ENCODE data around the gene ARSA.

The ARSA gene

DNA sequence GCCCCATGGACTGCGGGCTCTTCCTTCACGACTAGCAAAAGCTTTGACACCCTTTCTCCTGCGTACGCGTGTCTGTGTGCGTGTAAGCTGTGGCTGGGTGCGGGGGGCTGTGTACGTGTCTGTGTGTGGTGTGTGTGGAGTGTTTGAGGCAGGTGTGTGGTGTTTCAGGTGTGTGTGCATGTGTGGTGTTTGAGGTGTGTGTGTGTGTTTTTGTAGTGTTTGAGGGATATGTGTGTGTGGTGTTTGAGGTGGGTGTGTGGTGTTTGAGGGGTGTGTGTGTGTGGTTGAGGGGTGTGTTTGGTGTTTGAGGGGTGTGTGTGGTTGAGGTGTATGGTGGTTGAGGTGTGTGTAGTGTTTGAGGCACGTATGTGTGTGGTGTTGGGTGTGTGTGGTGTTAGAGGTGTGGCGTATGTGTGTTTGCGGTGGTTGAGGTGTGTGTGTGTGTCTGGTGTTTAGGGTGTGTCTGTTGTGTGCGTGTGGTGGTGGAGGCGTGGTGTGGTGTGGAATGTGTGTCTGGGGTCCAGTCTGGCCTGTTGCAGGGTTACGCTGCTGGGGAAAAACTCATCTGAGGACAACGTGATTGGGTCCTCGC lies 687 bp upstream of the ARSA start:
- 71 to 72% methylated on average over 11 of the region's 16 CpGs for WGBS, 2 experiments (ENCODE audit: insufficient coverage in 2 of 2)
- Histone ChIP-seq H3K27ac (ENCODE audit: low read depth, low read length, severe bottlenecking) (no peak overlapping the region), H3K4me1 (ENCODE audit: control insufficient read depth, insufficient read depth, low read length, poor library complexity, severe bottlenecking) (peaks cover 8% of the 10 kb centered on the region), H3K4me3 (ENCODE audit: extremely low read depth, insufficient read depth, low read length, poor library complexity, severe bottlenecking) (peak overlapping the region; percentile 76), H3K9me3 (ENCODE audit: control insufficient read depth, low read length) (no peaks in the 10 kb centered on the region), H3K36me3 (ENCODE audit: control insufficient read depth, insufficient read depth, low read length) (peaks cover 7% of the 10 kb centered on the region)

DNA sequence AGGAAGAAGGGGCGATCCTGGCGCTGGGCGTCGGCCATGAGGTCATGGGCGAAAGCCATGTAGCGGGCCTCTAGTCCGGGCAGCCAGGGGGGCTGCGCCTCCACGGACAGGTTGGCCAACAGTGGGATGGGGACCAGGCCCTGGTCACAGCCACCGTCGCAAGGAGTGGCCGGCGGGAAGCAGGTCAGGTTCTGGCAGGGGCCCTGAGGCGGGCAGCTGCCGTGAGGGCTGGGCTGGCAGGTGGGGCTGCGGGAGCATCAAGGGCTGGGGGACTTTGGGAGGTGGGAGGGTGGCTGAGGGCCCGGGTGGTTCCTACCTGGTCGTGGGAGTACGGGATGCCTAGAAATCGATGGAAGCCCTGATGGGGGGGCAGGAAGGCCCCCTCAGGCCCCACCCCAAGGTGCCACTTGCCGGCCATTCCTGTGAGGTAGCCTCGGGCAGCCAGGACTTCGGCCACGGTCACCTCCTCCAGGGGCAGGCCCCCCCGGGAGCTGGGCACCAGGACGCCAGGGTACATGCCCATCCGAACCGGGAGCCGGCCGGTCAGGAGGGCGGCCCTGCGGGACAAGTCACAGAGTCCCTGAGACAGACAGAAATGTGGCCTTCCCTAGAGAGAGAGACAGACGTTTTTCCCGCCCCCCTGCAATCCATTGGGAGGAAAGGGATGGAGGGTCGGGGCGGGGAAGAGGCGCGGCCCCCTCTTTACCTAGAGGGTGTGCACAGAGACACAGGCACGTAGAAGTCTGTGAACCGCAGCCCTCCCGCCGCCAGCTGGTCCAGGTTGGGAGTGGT lies 906 bp downstream of the ARSA start:
- H3K9me3 ChIP-seq (ENCODE audit: control insufficient read depth, low read length) = no peaks in the 10 kb centered on the region
- peaks cover 7% of the 10 kb centered on the region for H3K36me3 ChIP-seq (ENCODE audit: control insufficient read depth, insufficient read depth, low read length)
- H3K27ac ChIP-seq (ENCODE audit: low read depth, low read length, severe bottlenecking) = no peak overlapping the region
- peaks cover 8% of the 10 kb centered on the region for H3K4me1 ChIP-seq (ENCODE audit: control insufficient read depth, insufficient read depth, low read length, poor library complexity, severe bottlenecking)
- peak overlapping the region; percentile 76 for H3K4me3 ChIP-seq (ENCODE audit: extremely low read depth, insufficient read depth, low read length, poor library complexity, severe bottlenecking)
- WGBS, 2 experiments (ENCODE audit: insufficient coverage in 2 of 2) = 70 to 73% methylated on average over 30 to 34 of the region's 42 CpGs

DNA sequence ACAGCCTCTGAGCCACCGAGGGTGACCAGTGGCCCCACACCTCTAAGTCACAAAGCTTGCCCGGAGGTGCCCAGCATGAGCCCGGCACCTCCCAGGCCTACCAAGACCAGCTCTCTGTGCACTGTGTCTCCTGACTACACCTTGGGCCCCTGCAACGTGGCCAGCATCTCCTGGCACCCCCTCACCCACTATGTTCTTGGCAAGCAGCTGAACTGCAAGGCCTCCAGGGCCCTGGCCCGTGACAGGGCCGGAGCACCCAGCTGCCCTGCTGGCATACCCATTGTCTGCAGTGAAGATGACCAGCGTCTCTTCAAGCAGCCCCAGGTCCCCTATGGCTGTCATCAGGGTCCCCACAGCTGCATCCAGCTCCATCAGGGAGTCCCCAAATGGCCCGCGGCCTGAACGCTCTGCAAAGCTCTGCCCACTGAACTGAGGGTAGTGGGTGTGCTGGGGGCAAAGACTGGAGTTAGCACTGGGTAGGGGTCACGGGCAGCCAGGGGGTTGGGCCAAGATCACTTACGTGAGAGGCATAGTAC lies 1.6 kb downstream of the ARSA start:
- no peaks in the 10 kb centered on the region for H3K9me3 ChIP-seq (ENCODE audit: control insufficient read depth, low read length)
- H3K4me1 ChIP-seq (ENCODE audit: control insufficient read depth, insufficient read depth, low read length, poor library complexity, severe bottlenecking) = peaks cover 12% of the 10 kb centered on the region
- H3K27ac ChIP-seq (ENCODE audit: low read depth, low read length, severe bottlenecking) = no peak overlapping the region
- WGBS, 2 experiments (ENCODE audit: insufficient coverage in 2 of 2) = 88 to 96% methylated on average over 9 to 10 of the region's 12 CpGs
- peaks cover 7% of the 10 kb centered on the region for H3K36me3 ChIP-seq (ENCODE audit: control insufficient read depth, insufficient read depth, low read length)
- H3K4me3 ChIP-seq (ENCODE audit: extremely low read depth, insufficient read depth, low read length, poor library complexity, severe bottlenecking) = no peak overlapping the region

DNA sequence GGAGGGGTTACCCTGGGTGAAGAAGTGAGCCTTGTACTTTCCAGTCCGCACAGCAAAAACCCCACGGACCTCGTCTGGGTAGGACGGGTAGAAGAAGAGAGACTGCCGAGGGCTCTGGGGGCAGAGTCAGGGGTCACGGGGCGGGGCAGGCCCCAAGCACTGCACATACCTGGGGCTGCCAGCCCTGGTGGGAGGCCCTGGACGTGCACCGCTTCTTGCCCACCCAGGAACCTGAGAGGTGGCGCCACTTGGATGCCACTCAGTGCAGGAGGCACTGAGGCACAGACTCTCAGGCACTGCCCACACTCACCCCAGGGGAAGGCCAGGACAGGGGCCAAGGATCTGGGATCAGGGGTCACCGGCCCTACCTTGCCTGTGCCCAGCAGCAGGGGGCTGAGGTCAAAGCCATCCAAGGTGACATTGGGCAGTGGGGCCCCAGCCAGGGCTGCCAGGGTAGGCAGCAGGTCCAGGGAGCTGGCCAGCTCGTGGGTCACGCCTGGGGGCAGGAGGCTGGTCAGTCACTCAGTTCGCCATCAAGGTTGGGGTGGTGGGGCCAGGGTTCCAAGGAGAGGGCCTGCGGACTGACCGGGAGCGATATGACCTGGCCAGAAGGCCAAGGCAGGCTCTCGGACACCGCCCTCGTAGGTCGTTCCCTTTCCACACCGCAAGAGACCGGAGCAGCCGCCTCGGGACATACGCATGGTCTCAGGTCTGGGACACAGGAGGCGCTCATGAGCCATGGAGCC lies 2.2 kb downstream of the ARSA start:
- Histone ChIP-seq H3K27ac (ENCODE audit: low read depth, low read length, severe bottlenecking) (no peak overlapping the region), H3K4me3 (ENCODE audit: extremely low read depth, insufficient read depth, low read length, poor library complexity, severe bottlenecking) (no peak overlapping the region), H3K9me3 (ENCODE audit: control insufficient read depth, low read length) (no peaks in the 10 kb centered on the region), H3K4me1 (ENCODE audit: control insufficient read depth, insufficient read depth, low read length, poor library complexity, severe bottlenecking) (peaks cover 16% of the 10 kb centered on the region), H3K36me3 (ENCODE audit: control insufficient read depth, insufficient read depth, low read length) (peaks cover 7% of the 10 kb centered on the region)
- 93 to 94% methylated on average over 21 to 27 of the region's 27 CpGs for WGBS, 2 experiments (ENCODE audit: insufficient coverage in 2 of 2)

DNA sequence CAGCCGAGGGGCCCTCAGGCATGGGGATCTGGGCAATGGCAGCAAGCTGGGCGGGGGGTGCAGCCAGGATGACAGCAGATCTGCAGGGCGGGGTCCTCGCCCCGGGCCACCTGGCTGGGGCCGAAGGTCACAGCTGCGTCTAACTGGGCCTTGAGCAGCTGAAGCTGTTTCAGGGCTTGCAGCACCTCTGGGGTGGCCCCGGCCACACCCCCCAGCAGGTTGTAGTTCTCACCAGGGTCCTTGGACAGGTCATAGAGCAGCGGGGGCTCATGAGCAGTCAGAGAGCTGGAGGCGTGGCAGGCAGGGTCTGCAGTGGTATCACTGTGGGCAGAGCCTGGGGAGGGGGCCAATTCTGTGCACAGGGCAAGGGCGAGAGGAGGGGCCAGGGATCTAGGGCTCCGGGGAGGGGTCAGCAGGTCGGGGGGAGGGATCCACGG lies 2.8 kb downstream of the ARSA start:
- Histone ChIP-seq H3K4me1 (ENCODE audit: control insufficient read depth, insufficient read depth, low read length, poor library complexity, severe bottlenecking) (peaks cover 16% of the 10 kb centered on the region), H3K36me3 (ENCODE audit: control insufficient read depth, insufficient read depth, low read length) (peaks cover 7% of the 10 kb centered on the region), H3K9me3 (ENCODE audit: control insufficient read depth, low read length) (no peaks in the 10 kb centered on the region), H3K4me3 (ENCODE audit: extremely low read depth, insufficient read depth, low read length, poor library complexity, severe bottlenecking) (no peak overlapping the region), H3K27ac (ENCODE audit: low read depth, low read length, severe bottlenecking) (no peak overlapping the region)
- WGBS, 2 experiments (ENCODE audit: insufficient coverage in 2 of 2) = 97 to 98% methylated on average over 8 to 13 of the region's 14 CpGs

DNA sequence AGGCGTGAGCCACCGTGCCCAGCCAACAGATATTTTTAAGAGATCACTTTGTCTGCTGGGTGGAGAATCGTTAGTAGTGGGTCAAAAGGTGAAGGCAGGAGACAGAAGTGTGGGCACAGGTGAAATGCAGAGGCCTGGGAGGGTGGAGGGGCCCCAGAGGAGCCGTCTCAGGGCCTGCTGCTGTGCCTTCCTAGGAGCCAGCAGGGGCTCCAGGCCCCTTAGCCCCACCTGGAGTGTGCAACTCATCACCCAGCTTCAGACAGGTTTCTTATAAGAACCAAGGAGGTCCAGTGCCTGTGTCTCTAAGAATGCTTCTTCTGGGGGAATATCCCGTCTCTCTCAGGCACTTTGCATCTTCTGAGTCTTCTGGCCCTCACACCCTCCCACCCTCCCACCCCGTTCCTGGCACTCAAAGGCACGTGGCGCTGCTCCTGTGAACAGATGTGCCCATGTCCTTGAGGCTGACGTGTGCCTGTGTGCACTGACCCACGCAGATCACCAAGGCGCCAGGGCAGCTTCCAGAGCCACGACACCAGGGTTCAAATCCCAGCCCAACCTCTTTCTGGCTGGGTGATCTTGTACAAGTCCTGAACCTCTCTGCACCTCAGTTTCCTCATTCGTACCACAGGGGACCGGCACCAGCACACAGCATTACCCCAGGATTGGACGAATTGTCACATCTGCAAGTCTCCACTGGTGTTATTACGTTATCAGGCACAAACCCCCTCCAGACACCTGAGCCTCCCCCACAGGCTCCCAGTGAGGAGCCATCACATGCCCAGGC lies 3.4 kb downstream of the ARSA start:
- WGBS, 2 experiments (ENCODE audit: insufficient coverage in 2 of 2) = 91 to 93% methylated on average over 13 to 14 of the region's 16 CpGs
- Histone ChIP-seq H3K27ac (ENCODE audit: low read depth, low read length, severe bottlenecking) (no peak overlapping the region), H3K36me3 (ENCODE audit: control insufficient read depth, insufficient read depth, low read length) (peaks cover 7% of the 10 kb centered on the region), H3K4me3 (ENCODE audit: extremely low read depth, insufficient read depth, low read length, poor library complexity, severe bottlenecking) (no peak overlapping the region), H3K9me3 (ENCODE audit: control insufficient read depth, low read length) (no peaks in the 10 kb centered on the region), H3K4me1 (ENCODE audit: control insufficient read depth, insufficient read depth, low read length, poor library complexity, severe bottlenecking) (peaks cover 16% of the 10 kb centered on the region)

DNA sequence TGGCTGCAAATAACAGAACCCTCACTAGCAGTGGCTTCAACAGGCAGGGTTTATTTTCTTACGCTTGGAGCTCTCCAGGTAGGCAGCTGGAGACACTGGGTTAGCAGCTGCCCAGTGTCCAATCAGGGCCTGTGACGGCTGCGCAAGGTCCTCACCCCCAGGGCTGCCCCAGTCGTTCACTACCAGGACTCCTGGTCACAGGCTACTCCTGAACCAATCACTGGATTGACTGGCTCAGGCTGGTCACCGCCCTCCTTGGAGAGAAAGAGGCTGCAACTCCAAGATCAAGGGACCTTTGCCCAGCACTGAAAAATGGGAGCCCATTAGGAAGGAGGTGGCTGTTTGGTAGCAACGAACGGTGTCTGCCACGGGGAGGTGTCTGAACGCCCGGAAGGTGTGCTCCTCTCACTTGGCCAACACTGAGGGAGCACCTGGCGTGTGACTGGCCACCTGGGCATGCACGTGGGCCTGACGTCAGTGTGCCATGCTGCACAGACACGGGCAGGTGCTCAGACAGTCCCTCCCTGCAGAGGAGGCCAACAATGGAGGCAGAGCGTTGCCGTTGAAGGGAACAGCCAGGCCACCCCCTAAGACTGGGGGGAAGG lies 5.1 kb downstream of the ARSA start:
- Histone ChIP-seq H3K4me3 (ENCODE audit: extremely low read depth, insufficient read depth, low read length, poor library complexity, severe bottlenecking) (no peak overlapping the region), H3K27ac (ENCODE audit: low read depth, low read length, severe bottlenecking) (no peak overlapping the region), H3K36me3 (ENCODE audit: control insufficient read depth, insufficient read depth, low read length) (peaks cover 7% of the 10 kb centered on the region), H3K9me3 (ENCODE audit: control insufficient read depth, low read length) (no peaks in the 10 kb centered on the region), H3K4me1 (ENCODE audit: control insufficient read depth, insufficient read depth, low read length, poor library complexity, severe bottlenecking) (peaks cover 11% of the 10 kb centered on the region)
- 87 to 88% methylated on average over 16 of the region's 16 CpGs for WGBS, 2 experiments (ENCODE audit: insufficient coverage in 2 of 2)

DNA sequence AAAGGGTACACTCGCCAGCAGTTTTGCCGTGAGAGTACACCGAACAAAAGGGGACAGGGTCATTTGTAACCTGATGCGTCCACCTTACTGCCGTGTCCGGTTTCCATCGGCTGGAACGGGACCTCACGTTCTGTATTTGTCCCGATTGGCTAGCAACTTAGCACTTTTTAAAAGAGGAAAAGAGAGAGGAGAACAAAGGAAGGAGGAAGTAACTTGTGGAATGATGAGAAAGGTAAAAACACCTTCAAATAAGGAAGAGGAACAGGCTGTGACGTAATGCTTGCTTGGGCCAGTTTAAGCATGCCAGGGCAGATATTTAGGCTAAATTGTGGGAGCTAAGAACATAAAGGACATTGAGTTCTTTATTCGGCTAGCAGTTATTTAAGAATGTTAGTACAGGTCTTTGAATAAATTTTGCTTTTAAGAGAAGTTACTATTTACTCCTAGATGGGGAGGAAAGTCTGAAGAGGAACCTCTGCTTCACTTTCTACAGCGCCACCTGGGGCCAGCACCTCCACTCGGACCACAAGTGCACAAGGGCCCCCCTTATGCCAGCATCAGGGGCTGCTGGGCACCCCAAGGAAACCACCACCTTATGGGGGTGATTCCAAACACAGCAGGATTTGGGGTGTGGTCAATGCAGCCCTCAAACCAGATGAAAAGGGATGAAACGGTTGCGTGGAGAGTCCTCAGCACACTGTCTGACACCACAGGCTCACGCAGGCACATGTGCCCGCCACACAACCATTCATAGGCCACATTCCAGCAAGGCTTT lies 5.8 kb downstream of the ARSA start:
- 62 to 70% methylated on average over 13 of the region's 18 CpGs for WGBS, 2 experiments (ENCODE audit: insufficient coverage in 2 of 2)
- Histone ChIP-seq H3K4me1 (ENCODE audit: control insufficient read depth, insufficient read depth, low read length, poor library complexity, severe bottlenecking) (peaks cover 11% of the 10 kb centered on the region), H3K4me3 (ENCODE audit: extremely low read depth, insufficient read depth, low read length, poor library complexity, severe bottlenecking) (no peak overlapping the region), H3K9me3 (ENCODE audit: control insufficient read depth, low read length) (no peaks in the 10 kb centered on the region), H3K36me3 (ENCODE audit: control insufficient read depth, insufficient read depth, low read length) (peaks cover 7% of the 10 kb centered on the region), H3K27ac (ENCODE audit: low read depth, low read length, severe bottlenecking) (no peak overlapping the region)

DNA sequence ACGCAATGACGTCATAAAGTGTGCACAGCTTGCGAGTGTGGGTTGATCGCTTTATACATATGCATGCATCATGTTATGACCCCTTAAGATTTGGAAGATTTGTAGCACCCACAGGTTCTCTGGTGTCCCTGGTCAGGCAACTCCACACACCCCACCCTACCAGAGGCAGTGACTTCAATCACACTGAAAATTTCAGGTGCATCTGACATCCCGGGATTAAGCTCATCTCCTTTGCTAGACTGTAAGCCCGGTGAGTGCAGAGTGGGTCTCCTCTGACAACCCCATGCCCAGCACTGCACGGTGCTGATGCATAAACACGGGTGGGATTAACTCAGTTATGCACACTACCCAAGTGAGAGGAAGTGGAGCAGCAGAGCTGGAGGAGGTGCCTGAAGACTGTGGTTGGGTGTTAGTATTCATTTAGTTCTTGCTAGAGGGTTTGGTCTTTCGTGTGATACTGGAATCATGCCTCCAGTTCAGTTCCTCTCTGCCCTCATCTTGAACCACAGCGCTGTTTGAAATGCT lies 6.5 kb downstream of the ARSA start:
- 73 to 81% methylated on average over 7 of the region's 10 CpGs for WGBS, 2 experiments (ENCODE audit: insufficient coverage in 2 of 2)
- Histone ChIP-seq H3K4me1 (ENCODE audit: control insufficient read depth, insufficient read depth, low read length, poor library complexity, severe bottlenecking) (peaks cover 9% of the 10 kb centered on the region), H3K27ac (ENCODE audit: low read depth, low read length, severe bottlenecking) (no peak overlapping the region), H3K4me3 (ENCODE audit: extremely low read depth, insufficient read depth, low read length, poor library complexity, severe bottlenecking) (no peak overlapping the region), H3K9me3 (ENCODE audit: control insufficient read depth, low read length) (no peaks in the 10 kb centered on the region), H3K36me3 (ENCODE audit: control insufficient read depth, insufficient read depth, low read length) (peaks cover 7% of the 10 kb centered on the region)

All from mesodermal cell (in vitro differentiated cells).